ENCODE data around the gene GLP1R. TPM values are rescaled to one million over a fixed set of nuclear protein-coding genes. Genes with fewer than 3 reads are reported as not detected.
"Not testable (repeated sequence)": the region's sequence is repeated elsewhere in the genome, so short reads cannot be mapped to it uniquely, and the experiment has no call there.

GLP1R gene
- total RNA-seq, 1 donor from 2014 or later, result not detected

- DNase-seq, result no peak
- Mint-ChIP-seq H3K9me3 (ENCODE audit: unreplicated experiment) (peaks cover 2% of the 10 kb centered on the region), H3K27me3 (ENCODE audit: unreplicated experiment) (peaks cover 1% of the 10 kb centered on the region), H3K4me1 (ENCODE audit: low read depth, unreplicated experiment) (no peaks in the 10 kb centered on the region), H3K27ac (ENCODE audit: unreplicated experiment) (no peak overlapping the region), H3K36me3 (ENCODE audit: unreplicated experiment) (no peaks in the 10 kb centered on the region), H3K4me3 (ENCODE audit: unreplicated experiment) (no peak overlapping the region)
- TF ChIP-seq CTCF (IDR thresholded peaks at IDR 0.05; ENCODE audit: partially characterized antibody, unreplicated experiment), result no peak
Measured at GRCh38 chr6:39130691-39131090, 82.1 kb downstream of the GLP1R start.

DNA sequence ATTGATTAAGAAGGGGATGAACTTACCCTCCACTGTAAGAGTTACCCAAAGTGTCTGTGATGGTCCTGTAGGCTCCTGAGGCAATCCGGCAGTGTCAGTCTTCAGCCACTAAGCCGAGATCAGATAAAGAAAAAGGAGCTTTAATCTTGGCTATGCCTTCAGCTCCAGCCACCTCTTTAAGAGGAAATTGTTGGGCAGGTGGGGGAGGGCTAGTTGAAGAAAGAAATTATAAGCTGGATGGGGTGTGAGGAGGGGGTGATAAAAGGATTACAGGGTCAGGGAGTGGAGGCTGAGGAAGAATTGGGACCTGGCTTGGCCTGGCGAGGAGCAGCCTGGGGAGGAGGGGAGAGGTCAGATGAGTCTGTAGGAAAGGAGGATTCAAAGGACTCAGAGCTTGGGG, 86.2 kb downstream of the GLP1R start:
- not testable (repeated sequence) for DNase-seq; H3K27ac Mint-ChIP-seq (ENCODE audit: unreplicated experiment); H3K36me3 Mint-ChIP-seq (ENCODE audit: unreplicated experiment); H3K27me3 Mint-ChIP-seq (ENCODE audit: unreplicated experiment); H3K4me1 Mint-ChIP-seq (ENCODE audit: low read depth, unreplicated experiment); H3K4me3 Mint-ChIP-seq (ENCODE audit: unreplicated experiment); H3K9me3 Mint-ChIP-seq (ENCODE audit: unreplicated experiment)

DNA sequence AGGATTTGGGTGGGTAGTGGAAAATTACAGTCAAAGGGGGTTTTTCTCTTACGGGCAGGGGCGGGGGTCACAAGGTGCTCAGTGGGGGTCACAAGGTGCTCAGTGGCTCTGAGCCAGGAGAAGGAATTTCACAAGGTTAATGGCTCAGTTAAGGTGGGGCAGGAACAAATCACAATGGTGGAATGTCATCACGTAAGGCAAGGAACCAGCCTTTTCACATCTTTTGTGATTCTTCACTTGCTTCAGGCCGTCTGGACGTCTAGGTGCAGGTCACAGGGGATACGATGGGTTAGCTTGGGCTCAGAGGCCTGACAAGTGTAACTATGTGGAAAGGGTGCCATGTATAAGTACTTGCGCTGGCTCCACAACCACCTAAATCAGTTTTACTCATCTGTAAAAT, 87.6 kb downstream of the GLP1R start:
- not testable (repeated sequence) for H3K4me3 Mint-ChIP-seq (ENCODE audit: unreplicated experiment); H3K4me1 Mint-ChIP-seq (ENCODE audit: low read depth, unreplicated experiment); H3K9me3 Mint-ChIP-seq (ENCODE audit: unreplicated experiment); H3K27ac Mint-ChIP-seq (ENCODE audit: unreplicated experiment); H3K27me3 Mint-ChIP-seq (ENCODE audit: unreplicated experiment); DNase-seq; H3K36me3 Mint-ChIP-seq (ENCODE audit: unreplicated experiment)

GRCh38 chr6:39137245-39137644, 88.7 kb downstream of the GLP1R start:
- H3K27ac Mint-ChIP-seq (ENCODE audit: unreplicated experiment), result no peak overlapping the region
- no peaks in the 10 kb centered on the region for H3K36me3 Mint-ChIP-seq (ENCODE audit: unreplicated experiment)
- no peaks in the 10 kb centered on the region for H3K4me1 Mint-ChIP-seq (ENCODE audit: low read depth, unreplicated experiment)

More at GRCh38 chr6:39137245-39137644, 88.7 kb downstream of the GLP1R start:
- no peak for TF ChIP-seq CTCF (IDR thresholded peaks at IDR 0.05; ENCODE audit: partially characterized antibody, unreplicated experiment)
- H3K4me3 Mint-ChIP-seq (ENCODE audit: unreplicated experiment), result no peak overlapping the region
- H3K27me3 Mint-ChIP-seq (ENCODE audit: unreplicated experiment), result peaks cover under 1% of the 10 kb centered on the region
- no peaks in the 10 kb centered on the region for H3K9me3 Mint-ChIP-seq (ENCODE audit: unreplicated experiment)
- DNase-seq, result no peak

Other genes starting within 250 kb of the GLP1R start
- gene SAYSD1, start 66.4 kb downstream of the GLP1R start, total RNA-seq (ENCODE audit: unreplicated experiment), result 18.4 TPM
- 0.71 TPM for gene KCNK5, start 180.7 kb downstream of the GLP1R start, total RNA-seq (ENCODE audit: unreplicated experiment)

All from glutamatergic neuron (in vitro differentiated cells).